NCI-H2107 treated with DMSO at 0.1 percent for 48 hours (cell line): ENCODE data around the gene TRAPPC3.

Experiments
- DNase-seq: peaks from one replicate; lab custom pipeline; 2025; ENCODE audit not compliant: unreplicated experiment; lab: John Stamatoyannopoulos, UW

The TRAPPC3 gene

DNA sequence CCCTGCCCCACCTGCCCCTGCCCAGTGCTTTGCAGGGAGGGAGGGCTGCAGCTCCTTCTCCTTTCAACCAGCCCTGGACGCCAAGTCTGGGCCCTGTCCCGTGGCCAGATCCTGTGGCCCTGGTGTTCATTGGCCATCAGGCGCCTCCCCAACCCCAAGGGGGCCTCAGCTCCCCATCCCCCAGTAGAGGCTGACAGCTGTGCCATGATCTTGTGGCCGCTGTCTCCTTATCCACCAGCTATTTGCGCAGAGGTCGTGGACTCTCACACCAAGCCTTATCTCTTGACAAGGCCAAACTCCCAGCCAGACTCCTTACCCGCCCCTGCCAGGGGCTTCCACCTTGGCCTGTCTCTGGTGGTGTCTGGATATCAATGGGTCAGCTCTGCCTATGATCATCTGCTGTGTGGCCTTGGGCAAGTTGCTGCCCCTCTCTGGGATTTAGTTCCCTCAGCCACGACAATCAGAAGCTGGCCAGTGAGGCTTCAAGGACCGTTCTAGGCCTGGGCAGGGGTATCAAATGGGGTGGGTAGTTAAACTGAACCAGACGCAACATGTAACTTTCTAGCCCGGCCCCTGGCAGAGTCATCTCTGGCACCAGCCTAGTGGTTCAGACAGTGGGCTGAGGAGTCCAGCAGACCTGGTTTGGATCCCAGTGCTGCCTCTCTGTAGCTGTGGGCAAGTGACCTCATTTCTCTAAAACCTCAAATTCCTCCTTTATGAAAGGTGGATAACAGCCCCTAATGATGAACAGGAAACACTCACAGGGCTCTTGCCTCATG is 21.0 kb downstream of the TRAPPC3 start:
- no peak for DNase-seq

DNA sequence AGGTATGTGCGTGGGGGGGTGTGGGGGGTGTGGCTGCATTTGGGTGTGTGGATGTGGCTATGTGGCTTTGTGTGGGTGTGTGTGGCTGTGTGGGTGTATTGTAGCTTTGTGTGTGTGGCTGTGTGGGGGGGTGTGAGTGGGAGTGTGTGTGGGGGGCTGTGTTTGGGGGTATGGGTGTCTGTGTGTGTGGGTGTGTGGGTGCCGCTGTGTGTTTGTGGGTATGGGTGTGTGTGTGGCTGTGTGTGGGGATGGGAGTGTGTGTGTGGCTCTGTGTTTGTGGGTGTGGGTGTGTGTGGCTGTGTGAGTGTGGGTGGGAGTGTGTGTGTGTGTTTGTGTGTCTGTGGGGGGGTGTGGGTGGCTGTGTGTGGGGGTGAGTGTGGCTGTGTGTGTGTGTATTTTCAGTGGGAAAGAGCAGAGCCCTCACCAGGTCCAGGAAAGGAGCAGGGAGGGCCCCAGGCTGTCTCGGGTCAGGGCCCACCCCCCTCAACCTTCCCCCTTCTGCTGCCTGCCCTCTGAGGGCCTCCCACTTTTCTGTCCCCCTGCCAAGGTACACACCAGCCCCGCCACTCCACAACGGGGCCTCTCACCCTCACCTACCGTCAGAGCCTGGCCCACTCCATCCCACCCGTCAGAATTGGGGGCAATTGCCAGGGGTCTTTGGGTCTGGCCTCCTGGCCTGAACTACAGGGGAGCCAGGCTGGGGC is 22.3 kb downstream of the TRAPPC3 start:
- DNase-seq, result no peak

DNA sequence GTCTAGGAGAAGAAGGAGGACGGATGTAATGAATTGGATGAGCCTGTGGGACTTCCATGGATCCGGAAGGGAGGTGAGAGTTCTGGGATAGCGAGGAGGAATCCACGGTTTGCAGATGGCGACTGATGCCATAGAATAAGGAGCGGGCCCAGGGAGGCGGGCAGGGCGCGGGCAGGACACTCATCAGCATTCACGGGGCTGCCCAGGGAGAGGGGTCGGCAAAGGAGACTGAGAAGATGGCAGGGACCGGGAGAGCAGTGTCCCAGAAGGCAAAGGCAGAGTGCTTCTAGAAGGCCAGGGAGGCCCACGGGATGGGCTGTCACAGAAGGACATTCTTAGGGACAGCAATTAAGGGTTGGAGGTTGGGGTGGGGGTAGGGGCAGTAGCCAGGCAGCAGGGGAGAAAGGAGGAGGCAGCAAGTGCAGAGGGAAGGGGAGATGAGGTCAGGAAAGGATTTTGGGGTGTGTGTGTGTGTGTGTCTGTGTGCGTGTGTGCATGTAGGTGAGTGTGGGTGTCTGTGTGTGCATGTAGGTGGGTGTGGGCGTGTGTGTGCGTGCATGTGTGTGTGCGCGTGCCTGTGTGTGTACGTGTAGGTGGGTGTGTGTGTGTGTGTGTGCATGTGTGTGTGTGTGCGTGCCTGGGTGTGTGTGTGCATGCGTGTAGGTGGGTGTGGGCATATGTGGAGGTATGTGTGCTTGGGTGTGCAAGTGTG is 23.1 kb downstream of the TRAPPC3 start:
- no peak for DNase-seq

DNA sequence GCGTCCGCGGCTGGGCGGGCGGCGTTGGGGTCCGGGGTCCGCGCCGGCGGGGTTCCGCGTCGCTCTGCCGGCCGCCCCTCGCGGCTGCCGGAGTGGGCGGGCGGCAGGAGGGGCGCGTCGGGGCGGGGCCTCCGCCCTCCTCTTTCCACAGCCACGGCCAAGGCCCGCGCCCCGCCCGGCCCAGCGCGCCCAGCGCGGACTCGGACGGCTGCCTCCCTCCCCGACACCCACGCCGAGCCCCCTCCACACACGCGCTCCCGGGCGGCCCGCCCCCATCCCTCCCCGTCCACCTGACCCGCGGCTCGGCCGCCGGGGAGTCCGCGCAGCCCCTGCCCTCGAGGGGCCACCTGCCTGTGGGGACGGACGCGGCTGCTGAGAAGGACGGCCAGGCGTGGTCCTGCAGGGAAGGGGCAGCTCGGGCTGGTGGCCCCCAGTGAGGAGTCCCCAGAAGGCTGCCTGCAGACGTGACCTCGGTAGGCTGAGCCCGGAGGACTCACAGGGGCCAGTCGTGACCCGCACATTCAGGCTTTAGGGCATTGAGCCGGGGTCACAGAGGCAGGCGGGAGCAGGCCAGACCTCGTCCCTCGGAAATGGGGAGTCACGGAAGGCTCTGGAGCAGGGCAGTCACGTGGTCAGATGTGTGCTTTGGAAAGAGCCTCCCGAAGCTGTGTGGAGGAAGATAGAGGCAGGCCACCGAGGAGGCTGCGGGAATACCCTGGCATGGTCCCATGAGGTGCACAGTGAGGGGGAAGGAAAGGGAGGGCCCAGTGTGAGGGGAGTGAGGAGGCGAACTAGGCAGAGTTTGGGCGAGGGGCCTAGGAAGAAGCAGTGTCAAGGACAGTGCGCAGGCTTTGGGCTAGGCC is 23.9 kb downstream of the TRAPPC3 start, which contains the start of gene COL8A2:
TSS of gene COL8A2 (minus strand) at position 94 of the 863 bp plus-strand sequence. CDS start 24,980 bp downstream, outside the sequence.
- DNase-seq, result no peak

DNA sequence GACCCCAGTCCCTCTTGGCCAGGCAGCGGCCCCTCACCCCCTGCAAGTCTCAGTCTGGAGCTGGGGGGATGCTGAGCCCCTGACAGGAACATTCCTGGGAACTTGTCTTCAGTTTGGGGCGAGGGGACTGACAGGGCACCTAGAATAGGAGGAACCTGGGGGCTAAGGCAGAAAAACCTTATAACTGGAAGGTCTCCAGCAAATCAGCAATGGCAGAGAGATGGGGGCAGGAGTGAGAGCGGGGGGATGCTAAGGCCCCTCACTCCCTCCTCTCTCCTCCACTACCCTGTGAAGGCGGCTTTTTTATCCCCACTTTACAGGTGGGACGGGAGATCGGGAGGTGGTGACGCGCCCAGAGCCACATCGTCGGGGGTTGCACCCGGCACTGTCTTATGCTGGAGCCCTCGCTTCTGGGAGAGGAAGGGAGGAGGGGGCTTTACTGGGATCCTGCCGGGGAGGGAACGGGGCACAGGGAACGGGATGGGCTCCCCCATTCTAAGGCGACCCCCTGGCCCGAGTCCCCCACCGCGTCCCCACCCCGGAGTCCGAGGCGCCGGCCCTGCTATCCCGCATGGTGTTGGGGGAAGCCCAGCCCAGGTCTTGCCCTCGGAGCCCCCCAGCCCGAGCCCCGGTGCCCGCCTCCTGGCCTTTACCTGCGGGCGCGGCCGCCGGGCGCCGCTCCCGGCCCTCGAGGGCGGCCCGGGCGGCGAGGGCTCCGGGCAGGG is 24.7 kb downstream of the TRAPPC3 start:
- no peak for DNase-seq

GRCh38 chr1:36123356-36123755 is 25.9 kb downstream of the TRAPPC3 start:
- no peak for DNase-seq

- no peak for DNase-seq
Measured at GRCh38 chr1:36122062-36123030, 26.9 kb downstream of the TRAPPC3 start.

DNA sequence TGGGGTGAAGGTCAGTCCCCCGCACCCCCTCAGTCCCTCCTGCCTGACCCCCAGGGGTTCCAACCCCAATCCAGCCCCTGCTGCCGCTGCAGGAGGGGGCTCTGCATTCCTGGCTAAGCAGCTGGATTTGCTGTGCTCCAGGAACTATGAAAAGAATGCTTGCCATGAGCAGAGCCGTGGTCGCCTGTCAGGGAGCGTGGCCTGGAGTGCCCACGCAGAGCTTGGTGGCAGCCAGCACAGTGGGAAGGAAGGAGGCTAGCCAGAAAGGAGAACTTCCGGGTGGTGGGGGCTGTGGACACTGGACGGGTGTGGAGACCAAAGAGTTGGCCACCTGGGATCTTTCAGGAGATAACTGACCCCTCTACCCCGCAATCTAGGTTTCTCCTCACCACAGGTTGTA is 29.8 kb downstream of the TRAPPC3 start:
- DNase-seq, result no peak

- no peak for DNase-seq
Measured at GRCh38 chr1:36118447-36119204, 30.7 kb downstream of the TRAPPC3 start.

GRCh38 chr1:36116901-36117300 is 32.4 kb downstream of the TRAPPC3 start:
- DNase-seq, result no peak

DNA sequence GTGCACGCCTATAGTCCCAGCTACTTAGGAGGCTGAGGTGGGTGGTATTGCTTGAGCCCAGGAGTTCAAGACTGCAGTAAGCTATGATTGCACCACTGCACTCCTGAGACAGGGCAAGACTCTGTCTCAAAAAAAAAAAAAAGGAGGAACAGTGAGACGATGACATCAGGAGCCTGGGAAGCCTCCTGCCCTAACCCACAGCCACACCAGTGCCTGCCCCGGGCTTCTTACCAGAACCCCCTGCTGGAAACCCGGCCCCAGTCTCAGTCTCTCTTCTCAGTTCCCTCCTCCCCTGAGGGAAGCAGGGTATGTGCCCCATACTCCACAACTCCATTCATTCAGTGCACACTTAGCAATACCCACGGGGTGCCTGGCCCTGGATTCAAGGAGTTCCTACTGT is 33.4 kb downstream of the TRAPPC3 start:
- DNase-seq, result no peak

GRCh38 chr1:36115200-36115669 is 34.1 kb downstream of the TRAPPC3 start:
- DNase-seq, result no peak

GRCh38 chr1:36114371-36114770 is 34.9 kb downstream of the TRAPPC3 start:
- no peak for DNase-seq

GRCh38 chr1:36112823-36113222 is 36.5 kb downstream of the TRAPPC3 start:
- no peak for DNase-seq

GRCh38 chr1:36111151-36111550 is 38.1 kb downstream of the TRAPPC3 start:
- DNase-seq, result no peak

DNA sequence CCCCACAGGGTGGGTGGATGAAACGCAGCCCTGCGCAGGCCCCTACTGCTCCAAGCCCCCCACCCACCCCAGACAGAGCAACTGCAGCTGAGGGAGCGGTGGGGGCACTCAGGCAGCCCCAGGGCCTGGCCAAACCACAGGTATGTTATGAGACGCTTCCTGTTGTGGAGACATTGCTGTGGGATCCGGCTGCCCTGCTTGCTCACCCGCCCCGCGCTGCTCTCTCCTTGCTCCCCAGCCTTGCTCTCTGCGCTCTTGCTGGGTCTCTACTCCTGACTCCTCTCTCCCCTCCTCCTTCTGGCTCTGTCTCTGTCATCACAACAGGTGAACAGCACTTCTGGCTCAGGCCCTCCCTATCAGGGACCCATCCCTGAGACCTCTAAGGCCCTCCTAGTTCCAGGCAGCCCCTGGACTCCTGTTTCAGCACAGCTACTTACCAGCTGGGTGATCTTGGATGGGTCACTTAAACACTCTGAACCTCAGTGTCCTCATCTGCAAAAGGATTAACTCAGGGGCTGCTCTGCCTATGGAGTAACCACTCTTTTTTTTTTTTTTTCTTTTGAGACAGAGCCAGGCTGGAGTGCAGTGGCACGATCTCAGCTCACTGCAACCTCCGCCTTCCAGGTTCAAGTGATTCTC is 40.1 kb downstream of the TRAPPC3 start:
- DNase-seq, result no peak

DNA sequence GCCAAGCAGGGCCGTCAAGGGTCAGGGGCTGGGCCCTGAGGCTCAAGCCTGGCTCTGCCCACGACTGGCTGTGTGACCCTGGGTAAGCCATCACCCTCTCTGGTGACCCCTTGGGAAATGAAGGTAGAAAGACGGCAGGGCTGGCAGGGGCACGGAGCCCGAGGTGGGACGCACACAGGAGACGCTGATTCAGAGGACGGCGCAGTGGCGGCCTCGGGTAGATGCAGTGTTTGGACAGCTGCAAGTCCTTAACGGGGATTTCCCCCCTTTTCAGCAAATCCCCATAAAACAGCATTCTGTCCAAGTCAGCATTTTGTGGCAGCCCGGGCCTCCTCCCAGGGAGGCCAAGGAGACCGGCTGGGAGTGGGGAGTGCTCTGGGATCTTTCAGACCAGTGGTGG is 41.0 kb downstream of the TRAPPC3 start:
- DNase-seq, result no peak

DNA sequence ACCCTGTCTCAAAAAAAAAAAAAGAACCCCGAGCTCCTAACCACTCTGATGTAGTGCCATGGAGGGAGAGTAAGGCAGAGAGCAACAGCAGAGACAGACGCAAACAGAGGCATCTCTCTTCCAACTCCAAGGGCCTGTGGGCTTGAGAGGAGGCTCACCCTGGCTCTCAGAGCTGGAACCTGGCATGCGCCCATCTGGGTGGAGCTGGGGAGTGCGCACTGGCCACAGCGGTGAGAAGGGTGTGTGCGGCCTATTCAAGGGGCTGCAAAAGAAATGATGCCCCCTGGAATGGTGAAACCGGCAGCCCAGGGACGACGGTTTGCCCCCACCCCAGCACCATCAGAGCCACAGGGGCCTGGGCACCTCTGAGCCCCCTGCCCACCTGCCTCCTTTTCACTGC is 41.9 kb downstream of the TRAPPC3 start:
- no peak for DNase-seq
